NCI-H128 (cell line): Measurements from ENCODE around the gene ELL3.
A peak's percentile ranks its signal among the peaks of the same experiment; 100 is the strongest.
"Not testable (repeated sequence)": the region's sequence is repeated elsewhere in the genome, so short reads cannot be mapped to it uniquely, and the experiment has no call there.

Experiments
- DNase-seq: peaks from one replicate; lab custom pipeline; 2025; ENCODE audit not compliant: unreplicated experiment; lab: John Stamatoyannopoulos, UW

ELL3 gene

DNA sequence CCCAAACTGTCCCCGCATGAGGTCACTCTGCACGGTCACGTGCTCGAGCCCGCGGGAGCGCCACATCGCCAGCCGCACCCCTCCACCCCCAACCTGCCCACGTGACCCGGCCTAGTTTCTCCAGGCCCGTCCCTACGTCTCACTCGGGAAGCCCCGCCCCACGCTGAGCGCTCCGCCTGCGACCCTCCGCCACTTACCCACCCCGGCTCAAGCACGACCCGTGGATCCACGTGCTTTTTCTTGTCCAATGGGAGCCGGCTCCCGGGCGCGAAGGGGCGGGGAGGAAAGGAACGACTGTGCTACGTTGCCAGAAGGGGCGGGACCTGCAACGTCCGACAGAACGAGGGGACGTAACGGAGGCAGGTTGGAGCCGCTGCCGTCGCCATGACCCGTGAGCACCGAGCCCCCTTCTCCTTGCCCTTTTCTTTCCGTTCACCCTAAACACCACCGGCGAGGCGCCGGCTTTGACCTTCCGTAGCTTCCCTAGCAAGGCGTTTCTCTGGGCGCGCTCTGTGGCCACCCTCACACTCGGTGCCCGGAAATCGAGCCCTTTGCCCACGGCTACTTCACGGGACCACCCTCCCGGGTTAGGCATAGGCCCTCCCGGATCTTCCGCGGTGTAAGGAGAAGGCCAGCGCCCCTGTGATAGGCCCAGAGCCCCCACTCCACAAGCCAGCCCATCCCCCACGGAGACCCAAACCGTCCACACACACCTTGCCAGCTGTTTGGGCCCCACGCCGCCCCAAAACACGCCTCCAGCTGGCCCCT, 15.4 kb upstream of the ELL3 start, which contains the start of gene SERF2:
SERF2 (plus strand) TSS at position 328 of the 768 bp plus-strand sequence; CDS start at position 385, 57 bp downstream.
- DNase-seq = peak; percentile 93

DNA sequence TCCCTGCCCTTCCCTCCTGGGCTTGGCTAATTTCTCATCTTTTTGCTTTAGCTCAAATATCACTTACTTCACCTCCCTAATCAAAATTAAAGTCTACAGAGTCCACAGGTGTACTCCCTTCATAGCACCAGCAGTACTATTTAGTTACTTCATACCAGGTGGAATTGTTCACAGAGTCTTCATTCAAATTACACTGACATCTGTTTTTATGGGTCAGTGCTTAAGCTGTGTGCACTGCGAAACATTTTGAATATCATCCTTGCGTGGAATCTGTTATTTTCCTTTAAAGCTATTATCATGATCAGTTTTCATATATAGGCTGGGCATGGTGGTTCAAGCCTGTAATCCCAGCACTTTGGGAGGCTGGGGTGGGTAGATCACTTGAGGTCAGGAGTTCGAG, 12.6 kb upstream of the ELL3 start:
- no peak for DNase-seq

DNA sequence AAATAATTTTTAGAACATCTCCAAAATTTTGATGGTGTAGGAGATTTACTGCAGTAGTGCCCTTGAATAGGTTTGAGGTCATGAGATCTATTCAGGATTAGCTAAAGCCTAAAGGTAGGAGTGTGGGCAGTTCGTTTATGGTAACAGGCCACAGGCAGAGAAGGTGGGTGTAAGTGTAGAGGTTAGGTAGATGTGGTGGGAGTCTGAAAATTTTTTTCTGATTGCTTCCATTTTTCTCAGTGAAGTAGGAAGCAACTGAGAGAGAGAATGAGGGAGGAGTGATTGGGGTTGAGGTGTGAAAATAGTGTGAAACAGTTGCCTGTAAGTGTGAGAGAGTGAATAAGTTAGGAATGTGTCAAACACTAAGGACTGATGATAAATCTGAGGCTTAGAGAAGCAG, 2.2 kb upstream of the ELL3 start:
- no peak for DNase-seq

DNA sequence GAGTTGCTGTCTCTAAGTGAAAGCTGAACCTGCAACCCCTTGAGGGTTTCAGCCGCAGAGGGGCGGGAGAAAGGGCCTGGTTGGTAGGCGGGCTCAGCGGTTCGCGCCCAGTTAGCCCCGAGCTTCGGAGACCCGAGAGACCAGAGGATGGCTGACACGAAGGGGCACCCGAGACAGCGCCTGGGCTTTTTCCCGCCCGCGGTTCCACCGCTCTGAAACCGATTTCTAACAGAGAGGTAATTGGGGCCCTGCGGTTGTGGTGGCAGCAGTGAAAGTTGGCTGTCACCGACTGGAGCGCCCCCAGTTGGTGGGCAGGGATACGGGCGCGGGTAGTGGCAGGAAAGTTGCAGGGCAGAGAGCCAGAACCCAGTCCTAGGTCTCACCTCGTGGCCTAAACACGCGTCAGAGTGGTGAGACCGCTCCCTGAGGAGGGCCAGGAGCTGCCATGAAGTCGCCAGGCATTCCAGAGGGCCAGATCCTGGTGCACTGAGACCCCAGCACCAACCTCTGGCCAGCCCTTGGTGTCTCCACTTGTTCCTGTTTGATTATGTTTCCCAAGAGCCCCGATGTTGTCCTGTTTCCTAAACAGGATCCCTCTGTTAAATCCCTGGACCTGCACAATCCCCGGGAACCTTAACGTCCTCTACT, 625 bp upstream of the ELL3 start:
- no peak for DNase-seq

DNA sequence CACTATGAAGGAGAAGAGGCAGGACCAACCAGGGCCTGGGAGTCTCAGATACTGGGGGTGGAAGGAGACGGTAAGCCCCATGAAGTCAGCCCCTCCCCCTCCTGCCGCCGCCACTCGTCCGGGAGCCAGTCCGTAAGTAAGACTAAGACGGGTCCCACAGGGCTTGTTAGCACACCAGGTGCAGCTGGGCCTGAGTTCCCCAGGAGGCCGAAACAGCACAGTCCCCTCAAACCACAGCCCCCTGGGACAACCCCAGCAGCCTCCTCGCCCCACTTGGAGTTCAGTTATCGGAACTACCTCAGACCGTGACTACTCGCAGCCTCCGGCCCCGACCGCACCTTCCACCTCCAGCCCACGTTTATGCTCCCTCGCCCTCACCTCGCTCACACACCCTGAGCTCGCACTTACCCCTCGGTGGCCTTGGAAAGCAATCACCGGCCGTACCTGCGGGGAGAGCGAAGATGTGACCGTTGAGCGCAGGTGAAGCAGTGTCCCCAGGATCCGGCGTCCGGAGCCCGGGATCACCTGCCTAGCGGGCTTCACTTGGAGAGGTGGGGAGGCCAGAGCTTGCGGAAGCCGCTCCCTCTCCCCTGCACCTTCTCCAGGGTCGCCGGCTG, 557 bp downstream of the ELL3 start:
- DNase-seq = no peak

DNA sequence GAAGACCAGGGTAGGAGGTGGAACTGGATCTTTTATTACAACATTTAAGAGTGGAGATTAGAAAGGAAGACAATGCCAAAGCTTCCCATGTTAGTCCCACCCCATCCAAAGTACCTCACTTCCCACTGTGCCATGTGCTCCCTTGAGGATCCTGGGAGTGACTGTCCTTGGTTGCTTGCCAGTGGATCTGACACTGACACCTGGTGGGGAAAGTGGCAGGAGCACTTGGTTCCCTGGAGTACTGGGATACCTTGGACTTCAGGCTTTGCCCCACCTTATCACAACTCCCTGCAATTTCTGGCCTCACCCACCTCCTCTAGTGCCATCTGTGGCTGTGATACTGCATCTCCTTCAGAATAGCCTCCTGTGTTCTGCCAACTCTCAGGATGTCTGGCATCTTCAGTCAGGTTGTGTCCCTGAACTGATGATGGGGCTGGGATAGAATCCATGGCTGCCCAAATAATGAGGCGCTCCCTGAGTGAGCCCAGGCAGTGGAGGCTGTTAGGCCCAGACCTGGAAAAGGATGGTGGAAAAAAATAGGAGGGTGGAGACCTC, 1.3 kb downstream of the ELL3 start:
- no peak for DNase-seq

DNA sequence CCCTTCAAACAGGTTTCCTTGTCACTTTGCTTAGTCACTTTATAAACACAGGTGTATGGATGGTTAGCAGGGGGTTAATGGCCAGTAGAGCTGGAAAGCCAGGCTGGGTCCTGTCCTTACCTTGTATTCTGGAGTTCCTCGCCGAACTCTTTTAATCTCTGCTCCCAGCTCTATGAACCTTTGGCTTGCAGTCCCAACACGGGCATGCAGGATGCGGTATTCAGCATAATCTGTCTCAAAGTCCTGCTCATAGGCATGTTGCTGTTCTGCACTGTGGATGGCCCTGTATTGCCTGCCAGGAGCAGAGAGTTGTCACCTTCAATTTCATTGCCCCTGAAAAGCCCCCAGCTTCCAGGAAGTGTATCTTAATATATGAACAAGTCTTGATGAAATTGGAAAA, 2.7 kb downstream of the ELL3 start:
- DNase-seq = no peak

DNA sequence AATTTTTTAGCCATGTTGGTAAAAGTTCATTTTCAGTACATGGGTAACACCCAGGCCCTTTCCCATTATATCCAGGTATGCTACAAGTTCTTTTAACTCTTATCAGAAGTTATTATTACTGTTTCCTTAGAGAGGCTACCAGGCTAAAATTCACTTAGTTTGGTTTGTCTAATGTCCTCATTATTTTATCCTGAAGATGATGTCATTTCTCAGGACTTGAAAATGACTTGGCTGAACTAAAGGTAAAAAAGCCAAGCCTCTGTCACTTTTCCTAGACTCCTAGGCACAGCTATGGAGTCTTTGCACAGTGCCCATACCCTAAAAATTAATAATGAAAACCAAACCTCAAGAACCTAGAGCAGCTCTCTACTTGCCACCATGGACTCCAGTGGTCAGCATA, 4.1 kb downstream of the ELL3 start:
- DNase-seq = no peak

DNA sequence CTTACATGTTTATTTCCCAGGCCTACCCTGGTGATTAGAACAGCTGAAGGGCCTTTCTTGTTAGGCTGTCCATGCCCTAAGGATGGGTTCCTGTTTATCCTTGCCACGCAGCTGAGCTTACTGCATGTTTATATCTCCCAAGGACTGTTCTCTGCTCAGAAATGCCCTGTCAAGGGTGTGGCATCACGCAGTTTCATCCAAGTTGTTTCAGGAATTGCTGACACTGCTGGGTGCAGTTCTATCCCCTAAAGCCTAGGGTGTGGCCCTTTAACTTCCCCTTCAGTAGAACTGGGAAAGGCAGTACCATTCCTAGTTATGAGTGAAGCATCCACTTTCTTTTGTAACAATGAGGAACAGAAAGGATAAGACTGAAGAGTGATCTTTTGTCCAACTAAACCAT, 5.0 kb downstream of the ELL3 start:
- no peak for DNase-seq

DNA sequence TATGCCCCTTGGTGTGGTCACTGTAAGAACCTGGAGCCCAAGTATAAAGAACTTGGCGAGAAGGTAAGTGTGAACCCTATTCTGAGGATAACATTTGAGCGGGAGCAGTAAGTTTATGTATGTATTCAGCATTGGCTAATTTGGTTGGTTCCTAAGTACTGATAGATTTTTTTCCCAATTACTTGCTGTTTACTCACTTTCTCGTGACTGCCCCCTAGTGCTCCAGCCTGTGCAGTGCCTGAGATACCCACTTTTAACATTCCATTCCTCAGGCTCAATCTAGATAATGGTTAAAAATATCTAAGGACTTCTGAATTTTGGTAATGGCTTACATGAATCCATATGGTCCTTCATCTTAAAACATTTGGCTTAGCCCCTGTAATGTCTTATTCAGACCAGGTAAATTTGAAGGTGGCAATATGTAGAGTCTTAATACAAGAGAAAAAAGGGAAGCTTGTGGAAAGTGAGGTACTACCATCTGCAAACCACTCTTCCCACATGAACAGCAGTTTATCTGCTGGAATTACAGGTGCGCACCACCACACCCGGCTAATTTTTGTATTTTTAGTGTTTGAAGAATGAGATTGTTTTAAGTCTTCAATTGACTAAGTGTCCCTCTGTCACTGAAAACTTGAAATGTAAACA, 7.1 kb downstream of the ELL3 start:
- no peak for DNase-seq

DNA sequence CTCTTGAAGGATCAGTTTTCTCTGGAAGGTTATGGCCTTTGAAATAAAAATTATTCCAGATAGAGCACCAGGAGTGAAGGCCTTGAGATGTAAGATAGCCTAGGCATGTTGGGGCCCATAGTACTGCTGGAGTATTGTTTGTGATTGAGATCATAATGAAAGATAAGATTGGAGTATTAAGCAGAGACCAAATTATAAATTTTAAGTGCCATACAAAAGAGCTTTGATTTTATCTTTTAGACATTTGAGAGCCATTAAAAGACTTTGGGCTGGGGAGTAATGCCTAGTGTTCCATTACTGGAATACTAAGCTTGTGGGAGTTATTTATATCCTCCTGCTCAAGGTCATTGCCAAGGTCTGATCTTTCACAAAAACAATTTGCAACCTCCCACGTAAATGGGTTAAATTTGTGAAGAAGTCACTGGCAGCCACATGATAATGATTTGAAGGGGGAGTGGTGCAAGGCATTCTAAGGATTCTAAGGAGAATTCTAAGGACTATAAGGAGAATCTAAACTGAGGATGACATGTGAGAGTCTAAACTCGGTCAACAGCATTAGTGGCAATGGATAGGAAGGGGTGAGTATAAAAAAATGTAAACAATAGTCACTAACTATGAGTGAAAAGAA, 12.8 kb downstream of the ELL3 start:
- DNase-seq = no peak

DNA sequence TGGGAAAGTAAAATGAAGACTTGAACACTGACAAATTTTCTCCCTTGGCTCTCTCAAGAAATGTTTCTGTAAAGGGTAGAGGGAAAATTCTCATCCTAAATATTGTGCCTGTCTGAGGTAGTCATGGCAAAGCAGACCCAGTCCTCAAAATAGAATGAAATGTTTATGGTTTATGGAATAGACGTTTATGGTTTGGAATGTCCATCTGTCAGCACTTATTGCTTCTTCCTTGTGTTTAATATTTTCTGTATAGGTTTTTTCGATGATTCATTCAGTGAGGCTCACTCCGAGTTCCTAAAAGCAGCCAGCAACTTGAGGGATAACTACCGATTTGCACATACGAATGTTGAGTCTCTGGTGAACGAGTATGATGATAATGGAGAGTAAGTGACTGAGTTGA, 13.9 kb downstream of the ELL3 start:
- DNase-seq = no peak

DNA sequence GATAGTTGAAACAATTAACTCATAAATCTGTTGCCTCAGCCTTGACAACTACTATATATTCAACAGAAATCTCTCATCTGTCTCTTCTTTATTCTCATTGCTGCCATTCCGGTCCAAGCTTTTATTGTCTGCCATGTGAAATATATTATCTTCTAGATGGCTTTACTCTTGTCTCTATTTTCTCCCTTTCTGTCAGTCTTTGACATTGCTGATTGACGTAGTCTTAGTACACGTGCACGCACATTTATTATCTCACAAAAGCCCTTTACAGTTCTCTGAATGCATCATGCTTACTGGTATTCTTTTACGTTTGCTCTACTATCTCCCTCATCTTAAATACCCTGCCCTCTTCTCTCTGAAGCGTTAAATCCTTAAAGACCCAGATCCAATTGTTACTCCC, 24.9 kb downstream of the ELL3 start:
- no peak for DNase-seq

DNA sequence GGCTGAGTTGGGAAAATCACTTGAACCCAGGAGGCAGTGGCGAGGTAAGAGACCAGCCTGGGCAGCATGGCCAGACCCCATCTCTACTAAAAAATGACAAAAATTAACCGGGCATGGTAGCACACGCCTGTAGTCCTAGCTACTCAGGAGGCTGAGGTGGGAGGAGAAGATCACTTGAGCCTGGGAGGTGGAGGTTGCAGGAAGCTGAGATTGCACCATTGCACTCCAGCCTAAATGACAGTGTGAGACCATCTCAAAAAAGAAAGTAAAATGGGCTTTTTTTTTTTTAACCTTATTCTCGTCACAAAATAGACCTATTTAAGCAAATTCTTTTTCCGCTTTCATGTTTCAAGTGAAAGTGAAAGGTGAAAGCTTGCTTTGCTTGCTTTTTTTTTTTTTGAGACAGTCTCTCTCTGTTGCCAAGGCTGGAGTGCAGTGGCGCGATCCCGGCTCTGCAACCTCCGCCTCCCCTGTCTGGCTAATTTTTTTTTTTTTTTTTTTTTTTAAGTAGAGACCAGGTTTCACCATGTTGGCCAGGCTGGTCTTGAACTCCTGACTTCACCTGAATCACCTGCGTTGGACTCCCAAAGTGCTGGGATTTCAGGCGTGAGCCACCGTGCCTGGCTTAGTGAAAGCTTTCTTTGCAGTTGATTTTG, 26.9 kb downstream of the ELL3 start:
- no peak for DNase-seq

DNA sequence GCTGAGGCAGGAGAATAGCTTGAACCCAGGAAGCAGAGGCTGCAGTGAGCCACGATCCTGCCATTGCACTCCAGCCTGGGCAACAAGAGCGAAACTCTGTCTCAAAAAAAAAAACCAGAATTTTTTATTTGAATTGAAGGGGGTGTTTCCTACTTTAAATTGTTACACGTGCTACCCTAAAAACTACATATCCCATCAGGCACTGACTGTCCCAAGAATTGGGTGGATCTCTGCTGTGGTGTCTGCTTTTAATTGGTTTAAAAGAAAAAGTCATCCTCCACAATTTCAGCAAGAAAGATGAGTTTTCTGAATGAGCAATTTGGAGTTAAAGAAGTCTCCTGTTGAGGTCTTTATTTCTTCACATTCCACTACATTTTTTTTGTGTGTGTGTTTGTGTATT, 28.4 kb downstream of the ELL3 start:
- DNase-seq = no peak

DNA sequence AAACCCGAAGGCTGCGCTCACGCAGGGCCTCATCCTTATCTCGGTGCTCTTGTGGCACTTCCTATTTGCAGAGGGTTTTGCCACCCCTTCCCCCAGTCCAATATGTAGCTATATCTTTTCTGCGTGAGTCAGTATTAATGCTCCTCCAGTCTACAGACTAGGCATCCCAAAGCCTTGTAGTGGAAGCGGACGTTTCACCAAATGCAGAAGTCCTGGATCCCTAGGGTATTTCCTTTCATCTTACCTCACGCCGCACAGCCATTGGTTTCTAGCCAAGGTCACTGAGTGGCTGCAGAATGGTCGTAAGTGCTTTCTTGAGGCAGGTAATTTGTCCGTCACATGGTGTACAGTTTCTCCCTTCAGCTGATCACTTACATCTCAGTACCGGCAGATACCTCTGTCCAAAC, 29.9 kb downstream of the ELL3 start:
- DNase-seq = not testable (repeated sequence)

DNA sequence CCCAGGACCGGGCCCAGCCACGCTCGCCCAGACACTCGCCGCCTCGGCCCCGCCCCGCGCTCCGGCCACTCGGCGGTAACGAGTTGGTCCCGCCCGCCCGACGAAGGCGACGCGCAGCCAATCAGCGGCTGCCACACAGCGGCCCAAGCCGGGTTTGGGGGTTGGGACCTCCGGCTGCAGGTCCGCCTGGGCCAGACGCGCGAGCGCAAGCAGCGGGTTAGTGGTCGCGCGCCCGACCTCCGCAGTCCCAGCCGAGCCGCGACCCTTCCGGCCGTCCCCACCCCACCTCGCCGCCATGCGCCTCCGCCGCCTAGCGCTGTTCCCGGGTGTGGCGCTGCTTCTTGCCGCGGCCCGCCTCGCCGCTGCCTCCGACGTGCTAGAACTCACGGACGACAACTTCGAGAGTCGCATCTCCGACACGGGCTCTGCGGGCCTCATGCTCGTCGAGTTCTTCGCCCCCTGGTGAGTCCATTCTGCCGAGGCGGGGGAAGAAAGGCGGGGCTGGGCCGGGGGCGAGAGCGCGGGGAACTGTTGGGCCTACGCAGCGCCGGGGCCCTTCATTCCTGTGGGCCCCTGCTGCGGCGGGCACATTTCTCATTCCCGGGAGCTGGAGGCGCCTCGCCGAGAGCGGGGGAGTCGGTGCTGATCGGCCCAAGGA, 30.4 kb downstream of the ELL3 start, which contains the start of gene PDIA3:
PDIA3 (plus strand) TSS at position 194 of the 658 bp plus-strand sequence; CDS start at position 296, 102 bp downstream.
- peak; percentile 38 for DNase-seq

DNA sequence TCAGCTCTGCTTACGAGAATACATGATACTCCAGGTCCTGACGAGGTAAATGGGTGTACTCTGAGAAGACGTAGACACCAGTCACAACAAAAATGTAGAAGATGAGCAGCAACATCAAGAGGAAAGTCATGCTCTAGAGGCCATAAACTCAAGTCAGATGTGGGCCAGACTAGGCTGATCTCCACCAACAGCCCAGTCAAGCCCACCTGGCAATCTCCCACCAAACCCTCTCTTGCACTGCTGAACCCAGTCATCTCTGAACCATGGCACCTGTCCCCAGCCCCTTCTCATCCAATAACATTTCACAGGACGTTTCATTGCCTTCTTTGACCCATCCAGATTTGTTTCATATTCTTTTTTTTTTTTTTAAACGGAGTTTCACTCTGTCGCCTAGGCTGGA, 41.4 kb downstream of the ELL3 start:
- no peak for DNase-seq

DNA sequence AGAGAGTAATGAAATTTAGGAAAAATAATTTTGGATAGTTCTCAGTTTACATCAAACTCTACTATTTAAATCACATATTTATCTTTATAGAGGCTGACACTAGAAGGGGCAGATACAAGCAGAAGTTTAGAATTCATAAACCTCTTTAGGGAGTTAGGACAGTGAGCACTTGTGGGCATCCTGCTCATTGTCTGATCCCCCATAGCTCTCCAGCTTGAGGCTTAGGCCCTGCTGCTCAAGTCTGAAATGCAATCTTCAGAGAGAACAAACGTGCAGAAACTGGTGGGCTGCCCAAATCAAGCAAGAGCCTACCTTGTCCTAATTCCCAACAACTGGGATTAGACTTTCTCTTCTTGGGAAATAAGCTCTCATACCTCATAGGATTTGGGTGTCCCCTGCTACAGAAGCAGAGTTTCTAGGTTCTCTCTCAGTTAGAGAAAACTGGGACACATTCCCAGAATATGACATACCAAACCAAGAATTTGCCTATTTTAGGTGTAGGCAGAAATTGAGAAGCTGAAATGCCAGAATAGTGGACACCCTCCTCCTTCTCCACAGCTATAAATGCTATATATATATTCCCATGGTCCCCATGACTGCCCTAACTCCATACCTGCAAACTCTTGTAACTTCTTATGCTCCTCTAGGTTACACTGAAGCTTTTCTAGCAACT, 48.6 kb downstream of the ELL3 start:
- not testable (repeated sequence) for DNase-seq
